SU-DHL-6 (cell line): ENCODE data around the gene TANGO6.

Experiments used
- EZH2phosphoT487 ChIP-seq: fragments of 200-600 bp; sonication (generic), shearing (Covaris generic); conservative IDR thresholded peaks from 2 replicates; pipeline ENCODE4 v1.6.1; 2018; ENCODE audit warnings: mild to moderate bottlenecking, antibody characterized with exemption, low read length, moderate library complexity, mixed read lengths
- TF ChIP-seq, protein P1 (sequence below): fragments of 200-600 bp; sonication (generic); IDR thresholded peaks from one replicate; pipeline ENCODE4 v1.5.1; 2017; ENCODE audit warnings: antibody characterized with exemption, mild to moderate bottlenecking, low read length, moderate library complexity; ENCODE audit not compliant: insufficient read depth, poor library complexity, severe bottlenecking

DNA sequence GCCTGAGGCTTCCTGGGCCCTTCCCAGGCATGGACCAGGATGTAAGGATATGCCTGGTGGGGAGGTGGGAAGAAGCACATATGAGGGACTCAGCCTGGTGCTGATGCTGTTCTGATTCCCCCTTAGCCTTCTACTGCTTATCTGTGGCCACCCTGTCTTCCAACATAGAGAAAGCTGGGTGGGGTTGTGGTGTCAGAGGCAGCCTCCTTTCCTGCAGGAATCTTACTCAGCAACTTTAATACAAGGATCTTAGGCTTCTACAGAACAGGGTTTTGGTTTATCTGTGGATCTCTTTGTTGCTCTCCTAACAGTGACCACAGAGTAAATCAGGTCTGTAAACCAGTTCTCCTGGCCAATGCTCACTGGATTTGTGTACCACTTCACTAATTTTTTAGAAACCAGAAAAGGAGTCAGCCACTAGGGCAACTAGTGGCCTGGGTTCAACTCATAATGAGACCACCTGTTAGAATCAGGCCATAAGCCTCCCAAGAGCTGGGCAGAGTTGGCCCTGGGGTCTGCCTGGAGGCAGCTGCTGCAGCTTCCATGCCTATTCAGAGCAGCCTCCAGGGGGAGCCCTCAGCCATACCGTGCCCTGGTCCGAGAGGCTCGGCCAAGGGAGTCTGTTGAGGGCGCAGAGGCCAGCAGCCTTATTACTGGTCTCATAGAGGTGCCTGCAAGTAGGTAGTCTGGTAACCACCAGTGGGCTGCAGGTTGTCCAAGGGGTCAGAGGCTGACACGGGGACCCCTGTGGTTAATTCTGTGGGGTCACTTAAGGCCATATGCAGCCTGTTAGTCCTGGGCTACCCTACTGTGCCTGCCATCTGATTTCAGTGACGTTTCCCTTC is 269.2 kb downstream of the TANGO6 start:
- TF ChIP-seq, protein P1, sequence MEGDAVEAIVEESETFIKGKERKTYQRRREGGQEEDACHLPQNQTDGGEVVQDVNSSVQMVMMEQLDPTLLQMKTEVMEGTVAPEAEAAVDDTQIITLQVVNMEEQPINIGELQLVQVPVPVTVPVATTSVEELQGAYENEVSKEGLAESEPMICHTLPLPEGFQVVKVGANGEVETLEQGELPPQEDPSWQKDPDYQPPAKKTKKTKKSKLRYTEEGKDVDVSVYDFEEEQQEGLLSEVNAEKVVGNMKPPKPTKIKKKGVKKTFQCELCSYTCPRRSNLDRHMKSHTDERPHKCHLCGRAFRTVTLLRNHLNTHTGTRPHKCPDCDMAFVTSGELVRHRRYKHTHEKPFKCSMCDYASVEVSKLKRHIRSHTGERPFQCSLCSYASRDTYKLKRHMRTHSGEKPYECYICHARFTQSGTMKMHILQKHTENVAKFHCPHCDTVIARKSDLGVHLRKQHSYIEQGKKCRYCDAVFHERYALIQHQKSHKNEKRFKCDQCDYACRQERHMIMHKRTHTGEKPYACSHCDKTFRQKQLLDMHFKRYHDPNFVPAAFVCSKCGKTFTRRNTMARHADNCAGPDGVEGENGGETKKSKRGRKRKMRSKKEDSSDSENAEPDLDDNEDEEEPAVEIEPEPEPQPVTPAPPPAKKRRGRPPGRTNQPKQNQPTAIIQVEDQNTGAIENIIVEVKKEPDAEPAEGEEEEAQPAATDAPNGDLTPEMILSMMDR: peak; percentile 90
- TF ChIP-seq EZH2phosphoT487: no peak
